Heart left ventricle (tissue), 16 donors: ENCODE data around the gene COL11A1. TPM values are rescaled to one million over a fixed set of nuclear protein-coding genes. Genes with fewer than 3 reads are reported as not detected.
"Not testable (repeated sequence)": the region's sequence is repeated elsewhere in the genome, so short reads cannot be mapped to it uniquely, and the experiment has no call there.

ENCODE experiments used
- ATAC-seq, 4 donors: fragments of 200-7000 bp; cut with Tn5 transposase; one replicate each; pipeline ENCODE4 v1.9.1; 2020 to 2022; ENCODE audit warnings: moderate library complexity in 4 of 4, mild to moderate bottlenecking in 3 of 4, moderate number of reproducible peaks in 1 of 4
- DNase-seq, 5 donors: peaks; one replicate each; pipeline ENCODE4 v3.0.0-alpha.2; 2020
- H3K27ac ChIP-seq, 12 donors: fragments of 200-600 bp; sonication (generic) in 4 of 12; one replicate each; pipeline versions ENCODE4 v1.5.0 to v1.8.0; 2016 to 2022; ENCODE audit warnings: mild to moderate bottlenecking in 2 of 12
- H3K27me3 ChIP-seq, 9 donors: fragments of 200-600 bp; sonication (generic) in 2 of 9; one replicate each; pipeline versions ENCODE4 v1.5.1 to v1.8.0; 2016 to 2022; ENCODE audit warnings: mild to moderate bottlenecking in 3 of 9
- H3K36me3 ChIP-seq, 9 donors: fragments of 200-600 bp; sonication (generic) in 2 of 9; one replicate each; pipeline versions ENCODE4 v1.5.0 to v1.8.0; 2018 to 2022; ENCODE audit warnings: mild to moderate bottlenecking in 2 of 9
- H3K4me1 ChIP-seq, 12 donors: fragments of 200-600 bp; sonication (generic) in 4 of 12; one replicate each; pipeline versions ENCODE4 v1.5.0 to v1.8.0; 2016 to 2022; ENCODE audit warnings: mild to moderate bottlenecking in 3 of 12
- H3K4me3 ChIP-seq, 12 donors: fragments of 200-600 bp; sonication (generic) in 4 of 12; one replicate each; pipeline versions ENCODE4 v1.5.0 to v1.8.0; 2017 to 2022; ENCODE audit warnings: mild to moderate bottlenecking in 9 of 12, moderate library complexity in 4 of 12
- H3K9me3 ChIP-seq, 12 donors: fragments of 200-600 bp; sonication (generic) in 4 of 12; one replicate each; pipeline versions ENCODE4 v1.5.0 to v1.8.0; 2016 to 2022; ENCODE audit warnings: mild to moderate bottlenecking in 1 of 12
- CTCF ChIP-seq, 12 donors: fragments of 200-600 bp; sonication (generic) in 4 of 12; IDR thresholded peaks; one replicate each; pipeline versions ENCODE4 v1.5.0 to v1.8.0; 2018 to 2022; ENCODE audit warnings: antibody characterized with exemption in 12 of 12, mild to moderate bottlenecking in 5 of 12
- POLR2A ChIP-seq, 2 donors: fragments of 450-650 bp; IDR thresholded peaks; one replicate each; pipeline ENCODE4 v1.6.1; 2017; ENCODE audit warnings: antibody characterized with exemption in 2 of 2, mild to moderate bottlenecking in 2 of 2, moderate library complexity in 2 of 2
- WGBS, 4 donors: extraction: QIAGEN DNeasy Blood & Tissue Kit in 2 of 4; methylation state at CpG; one replicate each; pipeline versions ENCODE4 v1.1.5 to v1.1.7; 2013 to 2018; 5-methylcytosine and 5-hydroxymethylcytosine counted together
- intact Hi-C, 10 donors: fragments of 100-400 bp; cut with DNase I; formaldehyde crosslinking; loops; one replicate each; pipeline versions ENCODE4 v1.11.1 to v1.14.2; 2022
- polyA plus RNA-seq, 2 donors: library from polyadenylated mRNA; stranded (reverse); fragments of 200-250 nt; gene quantifications; one replicate each; pipeline ENCODE4 v1.2.3, GENCODE V29; 2013
- total RNA-seq, 9 donors: library from RNA; depleted of rRNA in 2 of 9; stranded (reverse); fragments of >200 nt in 2 of 9; fragmentation: NEBNext Ultra II Directional in 3 of 9; extraction: Animal tissue kit (Norgen Biotek cat#: 25700) in 3 of 9; gene quantifications; one replicate each; pipeline versions ENCODE4 v1.1.0 to v1.2.4, GENCODE V29; 2016 to 2023
- donor health status: ischemic (EF 13 %, LVEDD 7.1; RV severe dilation, severe dysfunction).
- donor health status: healthy with polysubstance abuse.
- donor health status: DM: no; HTN: yes; CAD: no.
- donor health status: DM: no; HTN: no; CAD: no.
- donor health status: ischemic (EF 25% LVEDD 6.9; RV normal size, moderate dysfunction).
- donor health status: ischemic (EF 25% LVEDD 5.7; RV mildly dilated, moderate dysfunction).
- donor health status: healthy.
- donor health status: DM: yes; HTN: yes; CAD: no.
- donor health status: ischemic (EF 35%, LVEDD 5.7; RV mildly dilated, moderate dysfunction).
- donor health status: nonischemic (EF 11% LVEDD 7.7; RV severe dilation, severe dysfunction).
- donor health status: DM: yes; HTN: yes; CAD: no.
- donor health status: PGD.
- donor health status: ischemic (EF 29% LVEDD 5.4; RV normal size, mild dysfunction).
- donor health status: nonischemic (EF 23%, LVEDD 6.1; RV moderate dilation, normal function).

COL11A1 gene
- total and polyA plus RNA-seq, 11 donors, result 0.05 TPM; not detected in 10

- H3K4me3 ChIP-seq, result no peak overlapping the region
- H3K36me3 ChIP-seq, result no peaks in the 10 kb centered on the region
- intact Hi-C loops, result no loop called here
- H3K9me3 ChIP-seq, result no peaks in the 10 kb centered on the region
- DNase-seq (no peak), ATAC-seq (no peak)
- no peaks in the 10 kb centered on the region for H3K27me3 ChIP-seq
- no peak for TF ChIP-seq POLR2A (IDR thresholded peaks at IDR 0.05)
- no peak for TF ChIP-seq CTCF (IDR thresholded peaks at IDR 0.05)
- H3K27ac ChIP-seq, result no peak overlapping the region
- H3K4me1 ChIP-seq, result no peaks in the 10 kb centered on the region
Observed at GRCh38 chr1:102952400-102952799, 155.9 kb downstream of the COL11A1 start.

- no peaks in the 10 kb centered on the region for H3K9me3 ChIP-seq
- no peaks in the 10 kb centered on the region for H3K4me1 ChIP-seq
- no peaks in the 10 kb centered on the region for H3K27me3 ChIP-seq
- 62 to 77% (median 69%) methylated on average over 2 of the region's 2 CpGs for WGBS, 4 donors
- no peak overlapping the region for H3K27ac ChIP-seq
- no peak overlapping the region for H3K4me3 ChIP-seq
- intact Hi-C loops, result no loop called here
- no peak for TF ChIP-seq CTCF (IDR thresholded peaks at IDR 0.05)
- no peak for TF ChIP-seq POLR2A (IDR thresholded peaks at IDR 0.05)
- no peaks in the 10 kb centered on the region for H3K36me3 ChIP-seq
- DNase-seq, result no peak
- ATAC-seq, result no peak
Observed at GRCh38 chr1:102942324-102942723, 166.0 kb downstream of the COL11A1 start.

- no peak overlapping the region for H3K4me3 ChIP-seq
- H3K36me3 ChIP-seq, result no peaks in the 10 kb centered on the region
- TF ChIP-seq POLR2A (IDR thresholded peaks at IDR 0.05) (no peak), CTCF (IDR thresholded peaks at IDR 0.05) (no peak)
- no peaks in the 10 kb centered on the region for H3K4me1 ChIP-seq
- H3K9me3 ChIP-seq, result no peaks in the 10 kb centered on the region
- DNase-seq (no peak), ATAC-seq (no peak)
- H3K27me3 ChIP-seq, result no peaks in the 10 kb centered on the region
- H3K27ac ChIP-seq, result no peak overlapping the region
- intact Hi-C loops, result no loop called here
Observed at GRCh38 chr1:102941366-102941947, 166.9 kb downstream of the COL11A1 start.

GRCh38 chr1:102937401-102937800 is 170.9 kb downstream of the COL11A1 start:
- H3K27ac ChIP-seq, result no peak overlapping the region
- no peaks in the 10 kb centered on the region for H3K36me3 ChIP-seq
- H3K4me1 ChIP-seq, result no peaks in the 10 kb centered on the region
- DNase-seq (no peak), ATAC-seq (no peak)
- H3K9me3 ChIP-seq, result no peaks in the 10 kb centered on the region
- no peak overlapping the region for H3K4me3 ChIP-seq
- H3K27me3 ChIP-seq, result no peaks in the 10 kb centered on the region
- 54 to 73% (median 68%) methylated on average over 3 of the region's 3 CpGs for WGBS, 4 donors
- intact Hi-C loops, result no loop called here
- no peak for TF ChIP-seq POLR2A (IDR thresholded peaks at IDR 0.05)
- no peak for TF ChIP-seq CTCF (IDR thresholded peaks at IDR 0.05)

GRCh38 chr1:102933362-102933761 is 175.0 kb downstream of the COL11A1 start:
- H3K27ac ChIP-seq, H3K9me3 ChIP-seq, H3K4me3 ChIP-seq, intact Hi-C loops, H3K4me1 ChIP-seq, H3K36me3 ChIP-seq, ATAC-seq, H3K27me3 ChIP-seq, DNase-seq: not testable (repeated sequence)
- 83 to 90% (median 87%) methylated on average over 7 to 8 of the region's 9 CpGs for WGBS, 4 donors
